ENCODE data around the gene NAV2.

NAV2 gene

DNA sequence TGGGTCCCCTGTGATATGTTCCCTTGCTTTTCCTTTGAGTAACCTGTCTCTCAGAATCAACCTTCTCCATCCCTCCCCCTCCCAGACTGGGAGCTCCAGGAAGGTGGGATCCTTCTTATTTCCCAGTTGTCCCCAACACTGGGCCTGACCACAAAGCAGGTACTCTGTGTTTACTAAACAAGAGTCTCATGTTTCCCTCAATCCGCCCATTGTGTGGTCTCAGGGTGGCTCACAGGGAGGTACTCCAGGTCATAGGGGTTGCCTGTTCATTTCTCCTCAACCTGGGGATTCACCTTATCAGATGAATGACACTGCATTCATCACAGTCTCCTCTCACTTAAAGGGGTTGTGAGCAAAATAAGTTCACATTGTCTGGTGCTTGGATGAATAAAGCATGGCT, 26.4 kb upstream of the NAV2 start:
- no peak for DNase-seq

- no peak for DNase-seq
Observed at GRCh38 chr11:19687392-19687791, 25.2 kb upstream of the NAV2 start.

DNA sequence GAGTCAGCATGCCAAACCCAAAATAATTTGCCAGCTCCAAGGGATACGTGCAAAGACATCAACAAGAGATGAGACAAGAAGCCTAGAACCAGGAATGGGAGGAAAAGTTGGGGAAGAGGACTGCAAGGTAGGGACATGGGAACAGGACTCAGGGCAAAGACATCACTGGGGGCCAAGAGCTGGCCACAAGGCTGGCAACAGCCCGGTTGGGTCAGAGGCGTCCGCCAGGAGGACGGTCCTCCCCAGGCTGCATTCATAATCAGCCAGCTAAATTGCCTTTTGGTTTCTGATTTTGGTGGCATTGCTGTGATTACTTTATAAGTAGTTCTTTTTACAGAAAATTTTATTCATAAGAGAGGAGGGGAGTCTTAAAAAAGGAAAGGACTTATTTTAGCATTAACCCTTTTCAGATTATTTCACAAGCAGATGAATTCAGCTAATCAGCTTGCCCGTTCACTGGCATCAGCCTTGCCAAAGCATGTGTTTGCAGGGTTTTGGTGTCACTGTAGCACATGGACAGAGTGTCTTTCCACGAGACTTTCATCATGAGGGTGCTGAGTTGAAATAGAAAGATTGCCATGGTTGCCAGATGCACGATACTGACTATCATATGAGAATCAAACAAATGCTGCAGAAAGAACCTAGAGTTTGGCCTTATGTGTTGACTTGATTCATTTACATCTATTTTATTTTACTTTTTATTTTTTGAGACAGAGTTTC, 23.2 kb upstream of the NAV2 start:
- no peak for DNase-seq

DNA sequence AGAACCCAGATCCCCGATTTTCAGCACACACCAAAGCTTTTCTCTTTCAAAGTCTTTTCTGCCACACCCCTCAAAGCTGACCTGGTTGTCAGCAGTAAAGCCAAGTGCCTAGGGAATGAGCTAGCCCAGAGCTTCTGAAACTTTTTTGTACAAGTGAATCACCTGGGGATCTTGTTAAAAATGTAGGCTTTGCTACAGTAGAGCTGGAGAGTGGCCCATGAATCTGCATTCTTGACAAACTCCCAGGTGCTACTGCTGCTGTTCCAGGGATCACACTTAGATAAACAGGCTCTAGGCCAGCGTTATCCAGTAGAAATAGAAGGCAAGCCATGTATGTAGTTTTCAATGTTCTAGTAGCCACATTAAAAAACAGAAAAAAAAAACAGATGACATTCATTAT, 21.8 kb upstream of the NAV2 start:
- DNase-seq = no peak

DNA sequence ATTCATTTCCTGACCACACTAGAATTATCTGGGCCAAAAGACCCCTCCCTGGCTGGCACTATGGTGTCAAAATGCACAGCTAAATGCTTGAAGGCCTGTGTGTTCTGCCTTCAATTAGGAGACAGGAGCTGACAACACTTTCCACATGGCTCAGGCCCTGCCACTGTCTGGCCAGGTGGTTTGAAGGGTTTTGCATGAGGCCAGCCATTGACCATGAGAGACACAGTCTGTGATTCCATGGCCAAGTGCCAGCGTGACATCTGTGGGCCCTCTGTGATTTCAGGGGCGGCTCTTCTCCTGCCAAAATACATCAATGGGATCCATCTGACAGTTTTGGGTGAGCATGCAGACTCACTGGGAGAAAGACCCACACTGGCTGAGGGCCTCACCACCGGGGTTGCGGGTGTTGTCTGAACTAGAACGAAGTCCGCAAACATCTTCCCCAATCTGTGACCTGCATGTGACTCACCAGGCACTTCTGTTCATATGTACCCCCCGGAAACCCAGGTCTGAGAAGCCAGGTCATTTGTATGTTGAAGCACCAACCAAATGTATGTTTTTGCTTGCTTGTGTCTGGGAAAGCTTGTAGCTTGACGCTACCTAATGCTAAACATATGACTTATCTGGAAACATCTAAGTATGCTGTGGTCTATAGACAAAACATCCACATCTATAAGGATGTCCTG, 20.7 kb upstream of the NAV2 start:
- no peak for DNase-seq

GRCh38 chr11:19693146-19693545, 19.5 kb upstream of the NAV2 start:
- DNase-seq = no peak

- no peak for DNase-seq
Observed at GRCh38 chr11:19694796-19695345, 17.8 kb upstream of the NAV2 start.

GRCh38 chr11:19696073-19696472, 16.6 kb upstream of the NAV2 start:
- no peak for DNase-seq

DNA sequence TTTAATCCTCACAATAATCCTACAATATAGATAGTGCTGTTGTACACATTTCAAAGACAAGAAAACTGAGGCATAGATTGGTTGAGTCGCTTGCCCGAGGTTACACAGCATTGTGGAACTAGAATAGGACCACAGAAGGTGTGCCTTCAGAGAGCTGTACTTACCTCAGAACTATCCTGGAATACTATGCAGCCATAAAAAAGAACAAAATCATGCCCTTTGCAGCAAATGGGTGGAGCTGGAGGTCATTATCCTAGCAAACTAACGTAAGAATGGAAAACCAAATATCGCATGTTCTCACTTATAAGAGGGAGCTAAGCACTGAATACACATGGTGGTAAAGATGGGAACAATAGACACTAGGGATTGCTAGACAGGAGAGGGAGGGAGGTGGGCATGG, 15.7 kb upstream of the NAV2 start:
- no peak for DNase-seq

DNA sequence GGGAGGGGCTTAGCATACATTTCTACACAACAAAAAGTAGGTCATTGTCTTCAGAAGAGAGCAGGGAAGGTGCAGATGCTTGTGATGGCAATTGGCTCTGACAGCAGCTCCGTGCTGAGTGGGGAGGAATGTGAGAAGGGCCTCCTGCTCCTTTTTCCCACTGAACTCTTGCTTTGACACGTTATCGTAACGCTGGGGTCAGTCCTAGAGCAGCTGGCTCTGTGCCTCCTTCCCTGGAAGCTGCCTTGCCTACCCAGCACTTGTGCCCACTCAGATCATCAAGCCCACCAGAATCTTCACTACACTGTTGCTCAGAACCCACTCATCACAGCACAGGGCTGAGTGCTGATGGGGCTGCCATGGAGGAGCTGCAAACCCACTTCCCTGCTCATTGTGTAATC, 14.9 kb upstream of the NAV2 start:
- DNase-seq = no peak

DNA sequence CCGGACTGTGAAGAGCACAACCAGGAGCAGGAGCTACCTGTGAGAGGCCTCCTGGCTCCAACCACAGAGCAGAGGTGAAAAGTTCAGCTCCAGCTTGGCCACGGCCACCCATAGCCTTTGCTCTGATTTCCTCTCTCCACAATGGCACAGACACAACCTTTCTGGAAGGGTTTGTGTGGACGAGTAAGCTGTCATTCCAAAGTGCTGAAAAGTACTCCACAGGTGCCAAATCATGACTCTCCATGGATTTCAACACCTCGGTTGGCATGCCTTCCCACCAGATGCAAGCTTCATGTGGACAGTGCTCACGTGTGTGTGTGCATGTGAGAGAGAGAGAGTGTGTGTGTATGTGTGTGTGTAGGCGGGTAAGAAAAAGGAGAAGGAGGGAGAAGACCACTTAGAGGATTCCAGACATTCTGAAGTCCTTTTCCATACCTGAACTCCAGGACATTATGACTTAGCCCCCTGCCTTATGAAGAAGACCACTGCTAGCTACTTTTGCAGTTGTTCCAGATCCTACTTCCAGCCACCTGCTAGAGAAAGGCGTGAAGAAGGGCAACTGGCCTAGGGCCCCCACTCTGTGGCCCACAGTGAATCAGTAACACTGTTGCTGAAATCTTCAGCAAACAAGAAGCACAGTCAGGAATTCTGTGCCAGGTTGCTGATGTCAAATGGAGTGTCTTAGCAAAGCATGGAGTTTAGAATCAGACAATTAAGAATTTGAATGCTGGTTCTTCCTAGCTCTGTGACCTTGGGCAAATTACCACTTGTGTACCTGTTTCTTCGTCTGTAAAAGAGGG, 13.9 kb upstream of the NAV2 start:
- no peak for DNase-seq

GRCh38 chr11:19701421-19701820, 11.2 kb upstream of the NAV2 start:
- DNase-seq = no peak

DNA sequence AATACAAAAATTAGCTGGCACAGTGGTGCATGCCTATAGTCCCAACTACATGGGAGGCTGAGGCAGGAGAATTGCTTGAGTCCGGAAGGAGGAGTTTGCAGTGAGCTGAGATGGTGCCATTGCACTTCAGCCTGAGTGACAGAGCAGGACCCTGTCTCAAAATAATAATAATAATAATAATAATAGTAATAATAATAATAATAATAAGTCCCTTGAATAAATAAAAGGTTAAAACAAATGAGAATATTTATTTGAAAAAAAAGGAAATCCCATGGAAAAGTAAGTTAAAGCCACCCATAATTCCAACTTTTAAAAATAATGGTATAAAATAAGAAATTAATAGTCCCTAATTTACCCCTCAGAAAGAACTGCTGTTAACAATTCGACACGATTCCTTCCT, 10.0 kb upstream of the NAV2 start:
- DNase-seq = no peak

- no peak for DNase-seq
Observed at GRCh38 chr11:19703211-19703610, 9.4 kb upstream of the NAV2 start.

DNA sequence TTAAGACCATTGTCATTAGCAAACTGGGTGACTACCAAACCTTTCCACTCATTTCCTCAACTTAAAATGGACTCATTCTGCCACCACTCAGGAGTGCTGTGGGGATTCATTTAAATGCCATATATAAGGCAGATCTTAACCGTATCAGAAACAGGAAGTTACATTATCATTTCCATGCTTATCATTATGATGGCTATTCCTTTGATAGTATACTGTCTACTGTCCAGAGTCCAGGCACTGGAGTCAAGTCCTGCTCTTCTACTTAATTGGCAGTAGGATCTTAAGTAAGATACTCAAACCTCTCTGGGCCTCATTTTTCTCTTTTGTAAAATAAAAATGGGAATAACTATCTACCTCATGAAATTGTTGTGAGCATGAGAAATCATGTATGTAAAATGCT, 8.4 kb upstream of the NAV2 start:
- no peak for DNase-seq

DNA sequence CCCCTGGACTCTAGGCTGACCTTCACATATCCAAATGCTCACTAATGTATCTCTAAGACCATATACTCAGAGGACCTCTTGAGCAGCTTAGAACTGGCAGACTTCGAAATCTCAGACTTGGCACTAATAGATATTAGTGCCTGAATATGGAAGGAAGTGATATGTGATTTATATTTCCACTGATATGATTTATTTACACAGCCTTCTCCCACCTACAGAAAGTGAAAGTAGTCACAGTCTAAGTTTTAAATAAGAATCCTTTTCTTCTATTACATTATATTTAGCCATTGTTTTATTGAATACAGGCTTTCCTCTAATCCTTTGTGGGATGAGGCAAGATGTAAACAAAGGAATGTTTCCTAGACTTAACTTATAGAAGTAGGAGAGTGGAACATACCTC, 6.7 kb upstream of the NAV2 start:
- DNase-seq = no peak

- no peak for DNase-seq
Observed at GRCh38 chr11:19711911-19712280, 741 bp upstream of the NAV2 start.

- no peak for DNase-seq
Observed at GRCh38 chr11:19713196-19714021, 772 bp downstream of the NAV2 start.

GRCh38 chr11:19714022-19714386, 1.4 kb downstream of the NAV2 start:
- DNase-seq = no peak

DNA sequence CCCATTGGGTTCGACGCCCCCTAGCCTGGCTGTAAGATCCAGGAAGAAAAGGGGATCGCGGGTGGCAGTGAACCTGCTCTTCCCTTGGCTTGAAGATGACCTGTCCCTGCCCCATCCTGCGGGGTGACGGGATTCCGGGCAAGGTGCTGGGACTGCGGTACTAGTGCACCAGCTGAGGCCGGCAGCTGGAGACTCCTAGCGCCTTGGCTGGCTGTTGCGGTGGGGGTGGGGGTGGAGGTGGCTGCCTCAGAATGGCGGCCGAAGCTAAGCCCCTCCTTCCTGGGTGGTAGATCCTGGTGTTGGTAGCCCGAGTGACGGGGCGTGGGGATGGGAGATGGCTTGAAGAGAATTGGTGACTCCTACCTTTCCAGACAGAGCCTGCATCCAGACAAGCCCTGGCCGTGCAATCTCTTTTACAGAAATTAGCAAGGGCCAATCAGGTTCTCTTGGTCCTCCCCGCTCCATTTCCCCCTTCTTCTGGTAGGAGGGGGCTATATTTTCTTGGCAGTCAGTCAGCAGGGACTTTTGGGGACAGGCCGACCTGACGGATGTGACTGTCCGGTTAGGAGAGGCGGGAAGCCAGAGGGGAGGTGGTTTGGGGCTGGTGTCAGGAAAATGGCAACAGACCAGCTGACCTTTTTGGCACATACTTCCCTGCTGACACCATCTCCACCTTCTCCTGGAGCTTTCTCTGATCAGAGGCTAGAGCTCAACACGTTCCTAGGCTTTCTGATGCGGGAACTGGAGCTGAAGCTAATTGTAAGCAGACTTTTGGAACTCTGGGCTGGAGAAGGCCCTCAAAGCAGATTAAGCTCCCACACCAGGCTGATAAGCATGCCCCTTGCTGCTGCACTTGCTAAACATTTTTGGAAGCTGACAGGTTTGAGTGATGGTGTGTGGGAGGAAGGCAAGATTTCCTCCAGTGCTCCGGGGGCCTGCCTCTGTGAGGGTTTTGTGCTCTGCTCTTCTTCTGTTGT, 2.0 kb downstream of the NAV2 start:
- no peak for DNase-seq

DNA sequence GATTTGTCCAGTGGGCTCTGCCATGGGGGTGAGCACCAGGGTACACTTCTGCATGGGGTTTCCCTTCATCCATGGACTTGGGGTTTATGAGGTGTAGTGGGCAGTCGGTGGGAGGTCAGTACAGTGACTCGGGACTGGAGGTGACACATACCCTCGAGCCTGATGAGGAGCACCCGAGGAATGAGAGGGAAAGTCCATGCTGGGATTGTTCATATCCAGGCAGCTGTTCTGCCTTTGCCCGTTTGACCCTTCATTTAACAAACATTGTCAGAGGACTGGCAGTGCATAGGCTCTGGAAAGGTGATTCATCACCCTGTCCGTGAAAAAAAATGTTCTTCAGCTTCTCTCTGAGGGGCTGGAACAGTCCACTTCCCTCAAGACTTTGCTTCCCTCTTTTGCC, 2.7 kb downstream of the NAV2 start:
- DNase-seq = no peak

DNA sequence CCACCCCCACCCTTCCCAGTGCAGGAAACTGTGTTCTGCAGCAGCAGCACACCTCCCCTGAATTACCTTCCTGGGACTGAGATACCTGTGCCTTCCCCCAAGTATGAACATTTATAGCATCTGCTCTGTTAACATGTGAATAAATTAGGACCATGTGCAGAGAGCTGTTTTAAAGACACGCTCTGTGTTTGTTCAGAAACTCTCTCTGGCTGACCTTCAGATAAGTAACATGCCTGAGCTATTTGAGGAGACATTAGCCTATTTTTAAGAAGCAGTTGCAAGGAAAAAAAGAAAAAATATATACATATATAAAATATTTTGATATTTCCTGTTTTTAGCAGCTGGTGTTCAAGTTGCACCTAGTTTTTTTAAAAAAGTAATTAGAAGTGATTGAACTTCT, 5.4 kb downstream of the NAV2 start:
- no peak for DNase-seq
